ENCODE measurements around the gene ARPP21. TPM values are rescaled to one million over a fixed set of nuclear protein-coding genes. Genes with fewer than 3 reads are reported as not detected.

ARPP21 gene
- total RNA-seq, 6 experiments from 2014 or later, result not detected

GRCh38 chr3:35638980-35639253 lies 408 bp upstream of the ARPP21 start:
- no peak overlapping the region for H3K4me3 Mint-ChIP-seq
- no peak overlapping the region for H3K27ac Mint-ChIP-seq
- H3K36me3 Mint-ChIP-seq (ENCODE audit: low read depth), result 0 out of 2 replicates have a peak, but pooled peaks cover 4% of the 10 kb centered on the region
- H3K4me1 Mint-ChIP-seq (ENCODE audit: low read depth), result no peaks in the 10 kb centered on the region
- DNase-seq, result no peak
- H3K27me3 Mint-ChIP-seq (ENCODE audit: insufficient read depth), result peaks cover 2% of the 10 kb centered on the region; the same call in 1 of the 2 replicates
- no peak for TF ChIP-seq CTCF (IDR thresholded peaks at IDR 0.05)
- H3K9me3 Mint-ChIP-seq, result peaks cover 17% of the 10 kb centered on the region

- Mint-ChIP-seq H3K4me3 (no peak overlapping the region), H3K27me3 (ENCODE audit: insufficient read depth) (peaks cover 2% of the 10 kb centered on the region; the same call in 1 of the 2 replicates), H3K27ac (no peak overlapping the region)
Measured at GRCh38 chr3:35640190-35641165, 1.2 kb downstream of the ARPP21 start.

GRCh38 chr3:35641331-35641730 lies 2.0 kb downstream of the ARPP21 start:
- Mint-ChIP-seq H3K36me3 (ENCODE audit: low read depth) (0 out of 2 replicates have a peak, but pooled peaks cover 4% of the 10 kb centered on the region), H3K4me3 (no peak overlapping the region), H3K4me1 (ENCODE audit: low read depth) (no peaks in the 10 kb centered on the region), H3K9me3 (peaks cover 23% of the 10 kb centered on the region), H3K27me3 (ENCODE audit: insufficient read depth) (peaks cover 2% of the 10 kb centered on the region; the same call in 1 of the 2 replicates), H3K27ac (no peak overlapping the region)
- DNase-seq, result no peak
- no peak for TF ChIP-seq CTCF (IDR thresholded peaks at IDR 0.05)

More at GRCh38 chr3:35640190-35641165, 1.2 kb downstream of the ARPP21 start:
- H3K36me3 Mint-ChIP-seq (ENCODE audit: low read depth), result 0 out of 2 replicates have a peak, but pooled peaks cover 4% of the 10 kb centered on the region
- peaks cover 23% of the 10 kb centered on the region for H3K9me3 Mint-ChIP-seq
- no peak for TF ChIP-seq CTCF (IDR thresholded peaks at IDR 0.05)
- no peak for DNase-seq
- no peaks in the 10 kb centered on the region for H3K4me1 Mint-ChIP-seq (ENCODE audit: low read depth)

- Mint-ChIP-seq H3K4me1 (ENCODE audit: low read depth) (no peaks in the 10 kb centered on the region), H3K27ac (no peak overlapping the region), H3K27me3 (ENCODE audit: insufficient read depth) (peaks cover 2% of the 10 kb centered on the region; the same call in 1 of the 2 replicates), H3K4me3 (no peak overlapping the region), H3K9me3 (peaks cover 23% of the 10 kb centered on the region), H3K36me3 (ENCODE audit: low read depth) (0 out of 2 replicates have a peak, but pooled peaks cover 4% of the 10 kb centered on the region)
- DNase-seq, result no peak
- TF ChIP-seq CTCF (IDR thresholded peaks at IDR 0.05), result no peak
Measured at GRCh38 chr3:35641920-35642527, 2.7 kb downstream of the ARPP21 start.

GRCh38 chr3:35643495-35643894 lies 4.2 kb downstream of the ARPP21 start:
- H3K9me3 Mint-ChIP-seq, result peaks cover 19% of the 10 kb centered on the region
- no peak for DNase-seq
- no peak overlapping the region for H3K4me3 Mint-ChIP-seq
- 0 out of 2 replicates have a peak, but pooled peaks cover 4% of the 10 kb centered on the region for H3K36me3 Mint-ChIP-seq (ENCODE audit: low read depth)
- H3K27me3 Mint-ChIP-seq (ENCODE audit: insufficient read depth), result peaks cover 2% of the 10 kb centered on the region; the same call in 1 of the 2 replicates
- H3K27ac Mint-ChIP-seq, result no peak overlapping the region
- TF ChIP-seq CTCF (IDR thresholded peaks at IDR 0.05), result no peak
- H3K4me1 Mint-ChIP-seq (ENCODE audit: low read depth), result no peaks in the 10 kb centered on the region

Measured in HFFc6 (cell line).